Measurements from ENCODE around the gene PPP5C. TPM values are rescaled to one million over a fixed set of nuclear protein-coding genes. Genes with fewer than 3 reads are reported as not detected.
"Not testable (repeated sequence)": the region's sequence is repeated elsewhere in the genome, so short reads cannot be mapped to it uniquely, and the experiment has no call there.

PPP5C gene
- polyA plus RNA-seq, 1 experiment: 123 TPM

GRCh38 chr19:46435009-46435408 is 88.1 kb downstream of the PPP5C start:
- no peak for TF ChIP-seq CTCF (IDR thresholded peaks at IDR 0.05; ENCODE audit: insufficient read depth, low read depth, low read length)
- ChIA-PET CTCF (no interaction called here), POLR2A (no interaction called here)

GRCh38 chr19:46435689-46436088 is 88.8 kb downstream of the PPP5C start:
- POLR2A ChIA-PET; H3K4me3 ChIP-seq (ENCODE audit: low read depth, low read length); CTCF ChIA-PET; H3K36me3 ChIP-seq (ENCODE audit: control insufficient read depth, insufficient read depth, low read length); DNase-seq (ENCODE audit: low read depth); H3K27me3 ChIP-seq (ENCODE audit: control insufficient read depth, insufficient read depth, low read length): not testable (repeated sequence)

More at GRCh38 chr19:46435009-46435408, 88.1 kb downstream of the PPP5C start:
- no peak for DNase-seq (ENCODE audit: low read depth)
- Histone ChIP-seq H3K36me3 (ENCODE audit: control insufficient read depth, insufficient read depth, low read length) (no peaks in the 10 kb centered on the region), H3K4me3 (ENCODE audit: low read depth, low read length) (no peak overlapping the region), H3K27me3 (ENCODE audit: control insufficient read depth, insufficient read depth, low read length) (no peaks in the 10 kb centered on the region)

Small RNA genes within 50 kb of the gene (small RNA-seq; reads per million reads assigned to genes)
- not detected for gene RNU6-924P (ENCODE audit: insufficient read length, low read depth, low replicate concordance)

Other genes starting within 250 kb of the PPP5C start
- gene IGFL3, start 222.4 kb upstream of the PPP5C start, polyA plus RNA-seq (2011; rRNA removed): not detected in 2 replicates
- not detected in 2 replicates for gene IGFL2, start 198.8 kb upstream of the PPP5C start, polyA plus RNA-seq (2011; rRNA removed)
- gene IGFL1, start 117.3 kb upstream of the PPP5C start, polyA plus RNA-seq (2011; rRNA removed): not detected in 2 replicates
- gene HIF3A, start 50.0 kb upstream of the PPP5C start, polyA plus RNA-seq (2011; rRNA removed): not detected in 2 replicates
- gene CCDC8, start 66.5 kb downstream of the PPP5C start, polyA plus RNA-seq (2011; rRNA removed): 6.9 and 7.7 TPM in 2 replicates
- 0.02 TPM in 1 of 2 replicates, not detected in the other for gene PNMA8C, start 81.8 kb downstream of the PPP5C start, polyA plus RNA-seq (2011; rRNA removed)
- gene PNMA8A, start 124.5 kb downstream of the PPP5C start, polyA plus RNA-seq (2011; rRNA removed): 0.65 and 0.74 TPM in 2 replicates
- gene PNMA8B, start 148.8 kb downstream of the PPP5C start, polyA plus RNA-seq (2011; rRNA removed): 0.15 and 0.17 TPM in 2 replicates

All from BJ (cell line).